ENCODE measurements around the gene RAD18.

DNA sequence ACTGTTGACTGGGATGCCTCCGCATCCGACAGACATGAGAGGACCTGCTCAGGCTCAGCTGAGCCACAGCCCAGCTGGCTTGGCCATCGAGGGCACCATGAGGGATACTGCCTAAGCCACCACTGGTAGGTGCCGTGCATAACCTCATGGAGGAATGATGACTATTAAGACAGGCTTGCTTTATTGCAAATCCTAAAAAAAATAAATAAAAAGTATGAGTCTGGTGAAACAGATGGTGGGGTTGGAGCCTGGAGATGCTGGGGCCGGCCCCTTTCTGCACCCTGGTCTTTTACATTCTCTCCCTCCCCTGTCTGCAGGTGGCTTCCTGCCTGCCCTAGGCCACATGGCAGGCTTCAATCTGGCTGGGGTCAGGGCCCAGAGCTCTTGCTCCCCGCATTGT is 24.0 kb upstream of the RAD18 start:
- TF ChIP-seq, protein P1, sequence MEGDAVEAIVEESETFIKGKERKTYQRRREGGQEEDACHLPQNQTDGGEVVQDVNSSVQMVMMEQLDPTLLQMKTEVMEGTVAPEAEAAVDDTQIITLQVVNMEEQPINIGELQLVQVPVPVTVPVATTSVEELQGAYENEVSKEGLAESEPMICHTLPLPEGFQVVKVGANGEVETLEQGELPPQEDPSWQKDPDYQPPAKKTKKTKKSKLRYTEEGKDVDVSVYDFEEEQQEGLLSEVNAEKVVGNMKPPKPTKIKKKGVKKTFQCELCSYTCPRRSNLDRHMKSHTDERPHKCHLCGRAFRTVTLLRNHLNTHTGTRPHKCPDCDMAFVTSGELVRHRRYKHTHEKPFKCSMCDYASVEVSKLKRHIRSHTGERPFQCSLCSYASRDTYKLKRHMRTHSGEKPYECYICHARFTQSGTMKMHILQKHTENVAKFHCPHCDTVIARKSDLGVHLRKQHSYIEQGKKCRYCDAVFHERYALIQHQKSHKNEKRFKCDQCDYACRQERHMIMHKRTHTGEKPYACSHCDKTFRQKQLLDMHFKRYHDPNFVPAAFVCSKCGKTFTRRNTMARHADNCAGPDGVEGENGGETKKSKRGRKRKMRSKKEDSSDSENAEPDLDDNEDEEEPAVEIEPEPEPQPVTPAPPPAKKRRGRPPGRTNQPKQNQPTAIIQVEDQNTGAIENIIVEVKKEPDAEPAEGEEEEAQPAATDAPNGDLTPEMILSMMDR (tag by site-specific recombination; IDR thresholded peaks at IDR 0.05): no peak
- TF ChIP-seq, protein P2, sequence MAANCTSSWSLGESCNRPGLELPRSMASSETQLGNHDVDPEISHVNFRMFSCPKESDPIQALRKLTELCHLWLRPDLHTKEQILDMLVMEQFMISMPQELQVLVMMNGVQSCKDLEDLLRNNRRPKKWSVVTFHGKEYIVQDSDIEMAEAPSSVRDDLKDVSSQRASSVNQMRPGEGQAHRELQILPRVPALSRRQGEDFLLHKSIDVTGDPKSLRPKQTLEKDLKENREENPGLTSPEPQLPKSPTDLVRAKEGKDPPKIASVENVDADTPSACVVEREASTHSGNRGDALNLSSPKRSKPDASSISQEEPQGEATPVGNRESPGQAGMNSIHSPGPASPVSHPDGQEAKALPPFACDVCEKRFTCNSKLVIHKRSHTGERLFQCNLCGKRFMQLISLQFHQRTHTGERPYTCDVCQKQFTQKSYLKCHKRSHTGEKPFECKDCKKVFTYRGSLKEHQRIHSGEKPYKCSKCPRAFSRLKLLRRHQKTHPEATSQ (tag by site-specific recombination; IDR thresholded peaks at IDR 0.05): no peak
- TF ChIP-seq ZNF768 (tag by site-specific recombination; IDR thresholded peaks at IDR 0.05) (no peak), ZNF664 (tag by site-specific recombination; IDR thresholded peaks at IDR 0.05) (no peak), ZNF138 (tag by site-specific recombination; IDR thresholded peaks at IDR 0.05; ENCODE audit: borderline replicate concordance) (no peak), ZNF629 (tag by site-specific recombination; IDR thresholded peaks at IDR 0.05) (no peak), ZNF791 (tag by site-specific recombination; IDR thresholded peaks at IDR 0.05) (no peak), ZNF416 (tag by site-specific recombination; IDR thresholded peaks at IDR 0.05) (no peak)
- TF ChIP-seq, protein P3, sequence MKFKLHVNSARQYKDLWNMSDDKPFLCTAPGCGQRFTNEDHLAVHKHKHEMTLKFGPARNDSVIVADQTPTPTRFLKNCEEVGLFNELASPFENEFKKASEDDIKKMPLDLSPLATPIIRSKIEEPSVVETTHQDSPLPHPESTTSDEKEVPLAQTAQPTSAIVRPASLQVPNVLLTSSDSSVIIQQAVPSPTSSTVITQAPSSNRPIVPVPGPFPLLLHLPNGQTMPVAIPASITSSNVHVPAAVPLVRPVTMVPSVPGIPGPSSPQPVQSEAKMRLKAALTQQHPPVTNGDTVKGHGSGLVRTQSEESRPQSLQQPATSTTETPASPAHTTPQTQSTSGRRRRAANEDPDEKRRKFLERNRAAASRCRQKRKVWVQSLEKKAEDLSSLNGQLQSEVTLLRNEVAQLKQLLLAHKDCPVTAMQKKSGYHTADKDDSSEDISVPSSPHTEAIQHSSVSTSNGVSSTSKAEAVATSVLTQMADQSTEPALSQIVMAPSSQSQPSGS (tag by site-specific recombination; IDR thresholded peaks at IDR 0.05; ENCODE audit: low read depth): no peak
- TF ChIP-seq, protein P4, sequence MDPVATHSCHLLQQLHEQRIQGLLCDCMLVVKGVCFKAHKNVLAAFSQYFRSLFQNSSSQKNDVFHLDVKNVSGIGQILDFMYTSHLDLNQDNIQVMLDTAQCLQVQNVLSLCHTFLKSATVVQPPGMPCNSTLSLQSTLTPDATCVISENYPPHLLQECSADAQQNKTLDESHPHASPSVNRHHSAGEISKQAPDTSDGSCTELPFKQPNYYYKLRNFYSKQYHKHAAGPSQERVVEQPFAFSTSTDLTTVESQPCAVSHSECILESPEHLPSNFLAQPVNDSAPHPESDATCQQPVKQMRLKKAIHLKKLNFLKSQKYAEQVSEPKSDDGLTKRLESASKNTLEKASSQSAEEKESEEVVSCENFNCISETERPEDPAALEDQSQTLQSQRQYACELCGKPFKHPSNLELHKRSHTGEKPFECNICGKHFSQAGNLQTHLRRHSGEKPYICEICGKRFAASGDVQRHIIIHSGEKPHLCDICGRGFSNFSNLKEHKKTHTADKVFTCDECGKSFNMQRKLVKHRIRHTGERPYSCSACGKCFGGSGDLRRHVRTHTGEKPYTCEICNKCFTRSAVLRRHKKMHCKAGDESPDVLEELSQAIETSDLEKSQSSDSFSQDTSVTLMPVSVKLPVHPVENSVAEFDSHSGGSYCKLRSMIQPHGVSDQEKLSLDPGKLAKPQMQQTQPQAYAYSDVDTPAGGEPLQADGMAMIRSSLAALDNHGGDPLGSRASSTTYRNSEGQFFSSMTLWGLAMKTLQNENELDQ (tag by site-specific recombination; IDR thresholded peaks at IDR 0.05; ENCODE audit: low read depth): no peak
